Measurements from ENCODE around the gene SLC12A7.
"Not testable (repeated sequence)": the region's sequence is repeated elsewhere in the genome, so short reads cannot be mapped to it uniquely, and the experiment has no call there.

SLC12A7 gene

DNA sequence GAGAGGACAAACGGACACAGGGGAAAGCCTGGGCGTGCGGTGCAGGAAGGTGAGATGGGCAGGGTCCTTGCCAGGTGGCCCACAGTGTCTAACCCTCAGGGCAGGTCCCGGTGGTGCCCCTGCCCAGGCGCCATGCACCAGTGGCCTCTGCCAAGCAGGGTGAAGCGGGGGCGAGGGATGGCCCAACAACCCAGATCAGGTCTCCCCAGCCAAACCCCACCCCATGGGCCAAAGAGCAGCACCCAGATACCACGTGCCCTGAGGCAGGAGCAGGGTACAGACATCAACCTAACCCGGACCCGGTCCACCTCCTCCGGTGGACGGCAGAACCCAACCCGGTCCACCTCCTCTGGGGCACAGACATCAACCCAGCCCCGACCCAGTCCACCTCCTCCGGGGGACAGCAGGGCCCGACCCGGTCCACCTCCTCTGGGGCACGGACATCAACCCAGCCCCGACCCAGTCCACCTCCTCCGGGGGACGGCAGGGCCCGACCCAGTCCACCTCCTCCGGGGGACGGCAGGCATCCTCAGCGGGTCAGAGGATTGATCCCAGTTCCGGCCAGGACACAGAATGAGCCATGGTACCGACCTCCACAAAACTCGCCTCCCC, 12.8 kb downstream of the SLC12A7 start:
- DNase-seq (ENCODE audit: low read depth in 1 of 2, low spot score in 1 of 2): no peak

- DNase-seq (ENCODE audit: low read depth in 1 of 2, low spot score in 1 of 2): not testable (repeated sequence)
Measured at GRCh38 chr5:1097988-1098385, 13.9 kb downstream of the SLC12A7 start.

- DNase-seq (ENCODE audit: low read depth in 1 of 2, low spot score in 1 of 2): no peak
Measured at GRCh38 chr5:1097381-1097987, 14.4 kb downstream of the SLC12A7 start.

DNA sequence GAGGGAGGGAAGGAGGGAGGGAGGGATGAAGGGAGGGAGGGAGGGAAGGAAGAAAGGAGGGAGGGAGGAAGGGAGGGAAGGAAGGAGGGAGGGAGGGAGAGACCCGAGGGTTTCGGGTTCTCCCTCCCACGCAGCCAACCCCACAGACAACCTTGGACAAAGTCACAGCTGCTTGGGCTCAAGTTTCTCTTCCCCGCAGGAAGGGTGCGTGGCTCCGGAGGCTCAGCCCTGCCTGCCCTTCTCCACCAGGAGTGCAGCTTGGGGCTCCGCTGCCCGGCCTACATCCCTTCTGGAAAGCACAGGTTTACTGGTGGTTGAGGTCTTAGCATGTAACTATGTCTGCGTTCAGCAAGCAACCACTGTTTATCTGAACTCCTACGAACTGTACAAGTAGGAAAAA, 15.0 kb downstream of the SLC12A7 start:
- DNase-seq (ENCODE audit: low read depth in 1 of 2, low spot score in 1 of 2): no peak

DNA sequence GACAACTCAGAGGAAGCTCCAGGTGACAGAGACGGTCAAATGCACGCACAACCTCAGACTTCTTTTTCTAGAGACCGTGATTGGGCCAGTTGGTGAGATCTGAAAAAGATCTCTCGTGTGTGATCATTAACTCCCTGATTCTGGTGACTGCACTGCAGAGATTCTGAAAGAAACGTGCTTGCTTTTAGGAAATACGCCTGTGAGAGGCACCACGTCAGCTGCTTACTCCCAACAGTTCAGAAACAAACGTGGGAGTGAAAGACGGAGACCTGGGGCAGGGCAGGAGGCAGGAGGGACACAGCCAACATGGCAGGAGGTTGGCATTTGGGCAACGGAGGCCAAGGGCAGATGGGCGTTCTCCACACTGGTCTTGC, 15.9 kb downstream of the SLC12A7 start:
- no peak for DNase-seq (ENCODE audit: low read depth in 1 of 2, low spot score in 1 of 2)

- no peak for DNase-seq (ENCODE audit: low read depth in 1 of 2, low spot score in 1 of 2)
Measured at GRCh38 chr5:1095302-1095989, 16.4 kb downstream of the SLC12A7 start.

DNA sequence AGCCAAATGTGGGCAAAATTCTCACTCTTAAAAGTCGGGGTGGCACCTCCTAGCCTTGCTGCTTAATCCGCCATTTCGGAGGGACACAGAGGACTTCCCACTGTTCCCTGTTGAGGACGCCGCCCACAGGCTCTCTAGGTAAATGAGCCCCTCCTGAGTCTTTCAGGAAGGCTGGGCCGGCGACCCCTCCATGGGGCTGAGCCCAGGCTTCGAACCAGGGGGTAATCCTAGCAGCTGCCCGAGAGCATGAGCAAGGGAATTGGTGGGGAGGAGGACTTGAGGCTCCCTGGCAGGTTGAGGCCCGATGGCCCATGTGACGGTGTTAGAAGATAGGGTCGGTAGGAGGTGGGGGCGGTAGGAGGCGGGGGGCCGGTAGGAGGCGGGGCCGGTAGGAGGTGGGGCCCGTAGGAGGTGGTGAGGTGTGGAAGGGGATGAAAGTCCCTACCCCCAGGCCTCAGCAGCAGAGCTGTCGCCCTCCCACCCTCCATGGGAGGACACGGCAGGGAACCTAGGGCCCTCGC, 17.1 kb downstream of the SLC12A7 start:
- DNase-seq (ENCODE audit: low read depth in 1 of 2, low spot score in 1 of 2): no peak

DNA sequence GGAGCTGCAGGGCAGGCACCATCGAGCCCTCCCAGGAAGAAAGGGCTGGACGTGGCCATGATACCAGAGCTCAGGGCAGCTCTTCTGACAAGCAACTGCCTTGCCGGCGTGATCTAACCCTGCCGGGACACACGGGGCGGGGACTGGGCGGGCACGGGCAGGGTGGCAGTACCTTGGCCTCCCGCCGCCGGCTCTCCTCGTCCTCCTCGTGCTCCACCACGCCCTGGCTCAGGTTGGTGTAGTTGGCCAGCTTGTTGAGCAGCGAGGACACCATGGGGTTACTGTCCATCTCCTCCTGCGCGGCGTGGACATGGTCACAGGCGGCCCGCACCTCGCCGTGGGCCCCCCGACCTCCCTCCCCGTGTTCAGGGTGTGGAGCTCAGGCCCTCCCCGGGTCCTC, 18.5 kb downstream of the SLC12A7 start:
- no peak for DNase-seq (ENCODE audit: low read depth in 1 of 2, low spot score in 1 of 2)

GRCh38 chr5:1092122-1092521, 19.7 kb downstream of the SLC12A7 start:
- DNase-seq (ENCODE audit: low read depth in 1 of 2, low spot score in 1 of 2): no peak

DNA sequence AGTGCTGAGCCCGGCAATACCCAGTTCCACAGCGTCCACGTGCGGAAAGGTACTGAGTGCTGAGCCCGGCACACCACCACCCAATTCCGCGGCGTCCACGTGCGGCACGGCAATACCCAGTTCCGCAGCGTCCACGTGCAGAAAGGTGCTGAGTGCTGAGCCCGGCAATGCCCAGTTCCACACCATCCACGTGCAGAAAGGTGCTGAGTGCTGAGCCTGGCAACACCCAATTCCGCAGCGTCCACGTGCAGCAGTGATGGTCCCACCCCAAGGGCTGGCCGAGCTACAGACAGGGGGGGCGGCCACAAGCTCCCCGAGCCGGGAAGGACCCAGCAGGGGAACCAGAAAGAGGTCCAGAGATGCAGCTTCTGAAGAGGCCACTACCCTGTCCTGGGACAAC, 20.2 kb downstream of the SLC12A7 start:
- no peak for DNase-seq (ENCODE audit: low read depth in 1 of 2, low spot score in 1 of 2)

DNA sequence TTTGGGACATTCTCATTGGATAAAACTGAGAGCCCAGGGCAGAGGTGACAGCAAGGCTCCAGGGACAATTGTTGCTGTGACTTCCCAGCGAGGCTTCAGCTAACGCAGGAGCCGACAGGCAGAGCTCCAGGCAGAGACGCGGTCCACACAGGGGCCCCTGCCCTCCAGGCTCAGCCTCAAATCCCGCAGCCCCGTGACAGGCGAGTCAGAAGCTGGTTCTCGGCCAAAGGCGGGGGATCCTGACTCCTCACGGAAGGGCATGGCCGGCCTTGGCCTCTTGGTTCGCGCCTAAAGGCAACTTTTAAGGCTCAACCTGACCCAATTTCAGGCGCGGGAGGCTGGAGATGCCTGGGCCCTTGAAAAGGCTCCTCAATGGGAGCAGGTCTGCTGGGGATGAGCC, 21.3 kb downstream of the SLC12A7 start:
- DNase-seq (ENCODE audit: low read depth in 1 of 2, low spot score in 1 of 2): no peak

GRCh38 chr5:1089621-1090040, 22.2 kb downstream of the SLC12A7 start:
- DNase-seq (ENCODE audit: low read depth in 1 of 2, low spot score in 1 of 2): no peak

DNA sequence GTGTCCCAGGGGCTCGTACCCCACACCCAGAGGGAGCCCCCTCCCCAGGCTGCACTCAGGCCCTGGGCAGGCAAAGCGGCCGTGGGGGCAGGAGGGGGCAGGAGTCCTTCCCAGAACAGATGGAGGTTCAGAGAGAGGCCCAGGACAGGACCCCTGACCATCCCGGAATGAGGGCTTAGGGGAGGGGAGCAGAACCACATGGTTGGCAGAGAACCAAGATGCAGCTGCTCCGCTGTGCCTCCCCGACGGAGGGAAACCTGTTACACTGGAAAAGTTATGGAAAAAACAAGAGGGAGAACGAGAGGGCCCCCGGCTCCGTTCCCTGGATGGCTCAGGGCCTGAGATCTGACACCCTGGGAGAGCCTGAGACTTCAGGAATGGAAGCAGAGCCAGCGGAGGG, 22.7 kb downstream of the SLC12A7 start:
- no peak for DNase-seq (ENCODE audit: low read depth in 1 of 2, low spot score in 1 of 2)

DNA sequence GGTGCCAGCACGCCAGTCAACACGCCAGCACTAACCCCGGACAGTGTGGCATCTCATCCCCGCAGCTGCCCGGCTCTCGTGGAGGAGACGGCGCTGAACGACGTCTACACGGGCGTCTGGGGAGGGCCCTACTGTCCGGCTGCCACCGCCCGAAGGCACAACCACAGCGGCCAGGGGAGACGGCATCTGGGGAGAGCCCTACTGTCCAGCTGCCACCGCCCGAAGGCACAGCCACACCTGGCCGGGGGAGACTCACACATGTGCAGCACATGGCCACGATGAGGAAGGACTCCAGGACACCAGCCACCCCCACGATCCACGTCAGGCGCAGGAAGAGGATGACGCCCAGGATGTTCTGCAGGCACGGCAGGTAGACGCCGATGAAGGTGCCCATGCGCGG, 23.1 kb downstream of the SLC12A7 start:
- DNase-seq (ENCODE audit: low read depth in 1 of 2, low spot score in 1 of 2): no peak

DNA sequence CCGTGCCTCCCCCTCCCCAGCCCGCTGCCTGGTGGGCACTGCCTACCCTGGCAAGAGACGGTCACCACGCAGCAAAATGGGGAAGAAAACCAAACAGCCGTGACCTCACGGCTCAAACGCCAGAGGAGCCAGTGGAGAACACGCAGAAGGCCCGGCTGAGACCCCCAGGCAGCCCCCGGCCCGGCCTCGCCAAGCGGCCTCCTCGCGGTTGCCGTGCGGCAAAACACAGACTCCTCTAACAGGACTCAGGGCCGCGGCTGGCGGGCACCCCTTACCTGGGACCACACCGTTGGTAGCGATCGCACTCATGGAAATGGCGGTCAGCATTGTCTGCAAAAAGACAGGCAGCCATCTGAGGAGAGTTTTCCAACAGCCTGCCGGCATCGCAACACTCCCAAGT, 23.8 kb downstream of the SLC12A7 start:
- DNase-seq (ENCODE audit: low read depth in 1 of 2, low spot score in 1 of 2): no peak

DNA sequence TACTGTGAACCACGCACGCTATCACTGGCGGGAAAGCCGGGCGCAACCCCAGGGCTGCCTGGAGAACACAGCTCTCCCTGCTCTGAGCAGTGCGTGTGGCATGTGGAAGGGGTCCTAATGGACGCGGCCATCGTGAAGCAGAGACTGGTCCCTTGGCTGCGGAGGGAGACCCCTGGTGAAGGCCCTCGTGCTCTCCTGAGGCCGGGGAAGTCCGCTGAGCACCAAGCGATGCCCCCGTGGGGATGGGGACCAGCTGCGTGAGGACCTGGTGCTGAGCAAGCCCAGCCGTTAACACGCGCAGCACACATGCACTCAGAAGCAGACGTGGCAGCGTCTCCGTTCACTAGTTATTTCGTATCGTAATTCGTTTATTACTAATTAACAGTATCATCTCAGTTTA, 24.4 kb downstream of the SLC12A7 start:
- no peak for DNase-seq (ENCODE audit: low read depth in 1 of 2, low spot score in 1 of 2)

DNA sequence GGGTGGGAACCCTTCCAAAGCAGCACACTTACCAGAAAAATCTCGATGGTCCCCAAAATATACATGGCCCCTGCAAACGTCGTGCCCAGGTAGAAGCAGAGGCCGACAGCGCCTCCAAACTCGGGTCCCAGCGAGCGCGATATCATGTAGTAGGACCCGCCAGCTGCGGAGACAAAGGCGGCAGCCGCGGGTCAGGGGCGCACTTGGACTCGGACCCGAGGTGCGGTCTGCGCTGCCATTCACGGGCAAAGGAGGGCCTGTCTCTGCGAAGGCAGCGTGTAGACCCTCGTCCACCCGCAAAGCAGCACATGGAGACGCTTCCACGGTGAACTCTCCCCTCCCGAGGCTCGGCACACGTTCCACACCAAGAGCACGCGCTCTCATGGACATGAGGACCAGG, 25.0 kb downstream of the SLC12A7 start:
- no peak for DNase-seq (ENCODE audit: low read depth in 1 of 2, low spot score in 1 of 2)

DNA sequence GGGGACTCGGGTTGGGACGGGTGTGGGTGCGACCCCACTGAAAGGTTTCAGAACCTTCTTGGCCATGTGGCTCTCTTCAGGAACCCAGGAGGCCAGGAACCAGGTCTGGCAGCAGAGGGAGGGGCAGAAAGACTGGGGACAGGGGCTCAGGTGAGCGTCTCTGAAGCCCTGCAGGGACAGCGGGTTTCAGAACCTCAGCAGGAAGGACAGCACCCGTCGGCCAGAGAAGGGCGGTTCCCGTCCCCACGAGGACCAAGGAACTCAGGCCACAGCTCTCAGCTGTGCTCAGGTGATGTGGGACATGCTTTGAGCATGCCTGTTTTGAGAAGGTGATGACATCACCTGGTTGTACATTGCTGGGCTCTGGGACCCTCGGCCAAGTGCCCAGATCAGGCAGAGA, 25.7 kb downstream of the SLC12A7 start:
- DNase-seq (ENCODE audit: low read depth in 1 of 2, low spot score in 1 of 2): no peak

- no peak for DNase-seq (ENCODE audit: low read depth in 1 of 2, low spot score in 1 of 2)
Measured at GRCh38 chr5:1085391-1085790, 26.5 kb downstream of the SLC12A7 start.

DNA sequence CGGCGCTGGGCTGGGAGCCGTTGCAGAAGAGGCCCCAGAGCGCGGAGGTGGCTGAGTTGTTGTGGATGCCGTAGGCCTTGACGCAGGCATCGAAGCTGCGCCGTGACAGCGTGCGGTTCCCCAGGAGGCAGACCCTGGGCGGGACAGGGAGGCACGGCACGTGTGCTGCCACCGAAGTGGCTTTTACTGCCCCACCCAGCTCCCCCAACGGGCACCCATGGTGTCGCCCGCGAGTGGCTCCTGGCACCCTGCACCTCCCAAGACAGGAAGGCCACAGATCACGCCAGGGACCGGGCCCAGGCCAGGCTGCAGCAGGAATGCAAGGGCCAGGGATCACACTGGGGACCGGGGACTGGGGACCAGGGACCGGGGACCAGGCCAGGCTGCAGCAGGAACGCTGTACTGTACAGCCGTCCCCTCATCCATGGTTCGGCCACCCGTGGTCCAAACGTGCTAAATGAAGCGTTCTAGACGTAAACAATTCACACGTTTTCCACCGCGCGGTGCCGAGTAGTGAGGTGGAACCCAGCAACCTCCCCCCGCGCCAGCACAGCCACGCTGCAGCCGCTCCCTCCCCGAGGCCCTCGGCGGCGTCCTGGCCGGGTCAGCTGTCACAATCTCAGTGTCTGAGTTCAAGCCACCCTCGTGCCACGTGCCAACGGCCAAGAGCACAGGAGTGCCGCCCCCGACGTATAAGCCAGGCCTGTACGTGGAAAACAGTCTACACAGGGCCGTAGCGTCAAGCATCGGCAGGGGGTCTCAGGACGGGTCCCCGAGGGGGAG, 27.8 kb downstream of the SLC12A7 start:
- no peak for DNase-seq (ENCODE audit: low read depth in 1 of 2, low spot score in 1 of 2)

GRCh38 chr5:1083026-1083425, 28.8 kb downstream of the SLC12A7 start:
- DNase-seq (ENCODE audit: low read depth in 1 of 2, low spot score in 1 of 2): not testable (repeated sequence)

- no peak for DNase-seq (ENCODE audit: low read depth in 1 of 2, low spot score in 1 of 2)
Measured at GRCh38 chr5:1081519-1081918, 30.3 kb downstream of the SLC12A7 start.

Measured in activated T-helper 1 cell treated with anti-CD3 and anti-CD28 coated beads, Interleukin-2, amount 50 U/mL, for 16 hours (primary cell).